ENCODE measurements around the gene SLC1A5. TPM values are rescaled to one million over a fixed set of nuclear protein-coding genes. Genes with fewer than 3 reads are reported as not detected.
"Not testable (repeated sequence)": the region's sequence is repeated elsewhere in the genome, so short reads cannot be mapped to it uniquely, and the experiment has no call there.

Gene SLC1A5
- total RNA-seq, 1 donor from 2014 or later, result 128 TPM

GRCh38 chr19:46802152-46802551, 13.8 kb upstream of the SLC1A5 start:
- intact Hi-C loops (cut with micrococcal nuclease), result no loop called here

DNA sequence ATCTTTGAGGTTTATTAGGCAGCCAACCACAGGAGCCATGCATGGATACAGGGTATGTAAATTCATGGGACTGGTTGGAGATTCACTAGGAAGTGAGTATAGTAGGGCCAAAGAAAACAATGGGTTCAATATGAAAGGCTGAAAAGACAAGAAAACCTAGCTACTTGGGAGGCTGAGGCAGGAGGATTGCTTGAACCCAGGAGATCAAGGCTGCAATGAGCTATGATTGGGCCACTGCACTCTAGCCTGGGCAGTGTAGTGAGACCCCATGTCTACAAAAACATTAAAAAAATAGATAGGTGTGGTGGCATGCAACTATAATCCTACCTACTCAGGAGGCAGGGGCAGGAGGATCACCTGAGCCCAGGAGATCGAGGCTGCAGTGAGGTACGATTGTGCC, 10.3 kb upstream of the SLC1A5 start:
- intact Hi-C loops (cut with micrococcal nuclease), result no loop called here

GRCh38 chr19:46797881-46798280, 9.5 kb upstream of the SLC1A5 start:
- intact Hi-C loops (cut with micrococcal nuclease), result no loop called here

GRCh38 chr19:46791944-46792343, 3.5 kb upstream of the SLC1A5 start:
- intact Hi-C loops (cut with micrococcal nuclease), result no loop called here

- intact Hi-C loops (cut with micrococcal nuclease), result loop anchor here (2.0 to 10.0 kb wide), 4 partner anchors 31 to 455 kb away; no protein-coding TSS in a partner anchor
Observed at GRCh38 chr19:46789371-46789770, 977 bp upstream of the SLC1A5 start.

DNA sequence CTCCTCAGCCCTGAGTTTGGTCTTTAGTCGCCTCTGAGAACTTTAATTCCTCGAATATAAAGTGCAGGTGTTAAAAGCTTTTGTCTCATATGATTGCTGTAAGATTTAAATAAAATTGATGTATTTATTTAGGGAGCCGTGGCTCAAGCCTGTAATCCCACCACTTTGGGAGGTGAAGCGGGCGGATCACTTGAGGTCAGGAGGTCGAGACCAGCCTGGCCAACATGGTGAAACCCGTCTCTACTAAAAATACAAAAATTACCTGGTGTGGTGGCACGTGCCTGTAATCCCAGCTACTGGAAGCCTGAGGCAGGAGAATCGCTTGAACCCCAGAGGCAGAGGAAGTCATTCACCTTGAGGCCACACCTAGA, 559 bp upstream of the SLC1A5 start:
- intact Hi-C loops (cut with micrococcal nuclease), result loop anchor here (1.0 to 10.0 kb wide), 6 partner anchors 32 to 456 kb away; partner anchors contain the start of genes DACT3 and PRKD2

DNA sequence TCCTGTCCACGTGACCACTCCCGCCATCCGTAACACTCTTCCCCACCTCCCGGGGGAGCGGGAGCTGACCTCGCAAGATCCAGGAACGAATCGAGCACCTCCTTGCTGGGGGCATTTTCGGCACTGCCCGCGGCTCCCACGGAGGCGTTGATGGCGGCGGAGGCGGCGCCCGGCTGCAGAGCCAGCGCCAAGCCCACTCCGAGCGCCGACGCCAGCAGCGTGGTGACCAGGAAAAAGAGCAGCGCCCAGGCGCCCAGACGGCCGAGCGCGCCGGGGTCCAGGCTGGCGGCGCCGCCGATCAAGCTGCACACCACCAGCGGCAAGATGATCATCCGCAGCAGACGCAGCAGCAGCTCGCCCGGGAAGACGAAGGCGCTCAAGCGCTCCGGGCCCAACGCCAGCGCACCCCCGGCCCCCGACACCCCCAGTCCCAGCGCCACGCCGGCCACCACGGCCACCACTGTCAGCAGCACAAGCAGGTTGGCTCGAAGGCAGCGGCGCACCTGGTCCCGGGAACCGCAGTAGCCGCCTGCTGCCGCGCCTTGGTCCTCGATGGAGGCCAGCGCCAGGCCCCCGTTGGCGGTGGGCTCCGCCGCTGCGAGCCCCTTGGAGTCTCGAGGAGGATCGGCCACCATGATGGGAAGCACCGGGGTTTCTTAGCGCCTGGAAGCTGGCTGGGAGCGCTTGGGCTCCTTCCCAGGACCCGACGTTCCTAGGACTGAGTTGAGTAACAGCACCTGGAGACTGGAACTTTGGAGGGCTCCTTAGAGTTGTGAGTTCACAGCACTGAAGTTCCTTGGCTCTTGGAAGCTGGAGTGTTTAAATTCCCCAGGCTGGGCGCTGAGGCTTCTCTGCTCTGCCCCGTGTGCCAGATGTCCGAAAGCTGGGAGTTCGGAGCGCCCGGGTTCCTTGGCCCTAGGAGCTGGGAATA, 798 bp downstream of the SLC1A5 start:
- intact Hi-C loops (cut with micrococcal nuclease), result loop anchor here (1.0 to 10.0 kb wide), 9 partner anchors 33 to 457 kb away; partner anchors contain the start of genes AP2S1, ARHGAP35, DACT3 and PRKD2

DNA sequence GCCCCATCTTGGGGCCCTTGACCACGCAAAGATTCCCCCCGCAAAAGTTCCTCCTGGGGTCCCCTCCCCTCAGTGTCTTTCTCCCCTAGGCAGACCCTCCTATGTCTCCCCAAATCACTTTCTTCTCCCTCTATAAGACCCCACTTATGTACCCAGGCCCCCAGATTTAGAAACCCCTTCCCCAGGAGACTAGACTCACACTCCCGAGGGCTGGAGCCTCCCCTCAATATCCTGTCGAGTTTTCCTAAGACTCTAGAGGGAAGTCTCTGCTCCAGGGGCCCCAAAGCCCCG, 1.4 kb downstream of the SLC1A5 start:
- intact Hi-C loops (cut with micrococcal nuclease), result loop anchor here (2.0 to 10.0 kb wide), 6 partner anchors 55 to 458 kb away; partner anchors contain the start of genes AP2S1, ARHGAP35 and ZC3H4

DNA sequence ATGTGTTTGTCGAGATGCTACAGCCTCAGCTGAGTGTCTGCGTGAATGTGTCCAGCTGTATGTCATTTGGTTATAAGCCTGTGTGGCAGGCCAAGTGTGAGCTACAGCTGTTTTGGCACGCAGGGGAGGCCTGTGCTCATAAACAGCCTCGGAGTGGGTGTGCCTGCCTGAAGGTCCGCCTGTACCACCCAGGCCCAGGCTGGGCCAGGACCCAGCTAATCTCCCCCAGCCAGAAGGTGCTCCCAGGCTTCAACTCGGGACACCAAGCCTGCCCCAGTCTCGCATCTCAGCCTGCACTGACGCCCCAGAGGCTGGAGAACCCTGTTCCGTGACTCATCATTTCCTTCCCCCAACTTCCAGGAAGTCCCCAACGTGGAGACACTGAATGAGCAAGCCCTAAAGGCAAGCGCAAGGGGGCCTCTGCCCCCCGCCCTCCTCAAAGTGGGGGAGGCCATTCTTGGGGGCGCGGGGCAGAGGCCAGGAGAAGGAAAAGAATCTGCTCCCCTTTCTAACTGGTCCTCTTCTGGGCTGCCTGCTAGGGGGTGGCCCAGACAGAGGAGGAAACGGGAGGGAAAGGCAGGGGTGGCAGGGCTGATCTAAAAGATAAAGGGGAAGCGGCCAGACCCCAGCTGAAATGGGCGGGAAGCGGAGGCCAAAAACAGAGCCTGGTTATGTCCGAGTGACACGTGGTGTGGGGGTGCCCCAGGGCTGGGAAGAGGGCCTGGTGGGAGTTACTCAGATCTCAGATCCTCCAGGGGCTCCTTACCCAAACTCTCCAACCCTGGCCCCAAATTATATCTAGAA, 2.0 kb downstream of the SLC1A5 start:
- intact Hi-C loops (cut with micrococcal nuclease), result loop anchor here (2.0 to 10.0 kb wide), 6 partner anchors 56 to 458 kb away; partner anchors contain the start of genes AP2S1, ARHGAP35 and ZC3H4

- intact Hi-C loops (cut with micrococcal nuclease), result loop anchor here (2.0 to 10.0 kb wide), 6 partner anchors 56 to 459 kb away; partner anchors contain the start of genes AP2S1, ARHGAP35 and ZC3H4
Observed at GRCh38 chr19:46785980-46786235, 2.5 kb downstream of the SLC1A5 start.

- intact Hi-C loops (cut with micrococcal nuclease), result loop anchor here (5.0 to 10.0 kb wide), 3 partner anchors 57 to 459 kb away; no protein-coding TSS in a partner anchor
Observed at GRCh38 chr19:46785054-46785979, 3.1 kb downstream of the SLC1A5 start.

DNA sequence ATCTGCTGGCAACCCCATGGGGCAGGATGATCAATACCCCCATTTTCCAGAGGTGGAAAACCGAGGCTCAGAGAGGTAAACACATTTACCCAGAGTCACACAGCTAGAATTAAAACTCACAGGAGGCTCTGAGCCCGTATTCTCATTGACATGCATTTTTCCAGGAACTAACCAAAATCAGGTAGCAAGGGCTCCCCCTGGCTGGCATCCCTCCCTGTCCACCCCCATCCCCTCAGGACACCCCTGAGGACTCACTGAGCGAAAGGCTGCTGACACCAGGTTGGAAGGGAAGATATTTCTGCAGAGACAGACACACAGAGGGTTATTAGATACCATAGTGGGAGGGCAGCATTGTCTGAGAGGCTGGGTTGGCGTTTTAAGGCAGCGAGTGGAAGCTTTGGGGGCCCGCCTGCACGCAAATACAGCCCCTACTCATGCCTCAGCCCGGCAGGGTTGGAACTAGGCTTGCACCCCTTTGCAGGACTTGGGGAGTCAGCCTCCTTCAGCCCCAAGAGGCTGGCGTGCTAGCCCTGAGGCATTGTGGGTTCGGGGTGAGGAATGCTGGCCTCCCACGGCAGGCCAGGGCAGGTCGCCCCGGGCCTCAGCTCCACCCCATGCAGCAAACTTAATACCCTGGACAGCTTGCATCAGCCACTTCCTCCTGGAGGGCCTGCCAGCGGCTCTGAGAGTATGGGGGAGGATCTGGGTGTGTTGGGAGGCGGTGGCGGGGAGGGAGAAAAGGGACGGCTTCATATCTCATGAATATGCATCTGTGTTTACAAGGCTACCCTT, 3.9 kb downstream of the SLC1A5 start:
- intact Hi-C loops (cut with micrococcal nuclease), result loop anchor here (5.0 to 10.0 kb wide), 3 partner anchors 58 to 460 kb away; no protein-coding TSS in a partner anchor

DNA sequence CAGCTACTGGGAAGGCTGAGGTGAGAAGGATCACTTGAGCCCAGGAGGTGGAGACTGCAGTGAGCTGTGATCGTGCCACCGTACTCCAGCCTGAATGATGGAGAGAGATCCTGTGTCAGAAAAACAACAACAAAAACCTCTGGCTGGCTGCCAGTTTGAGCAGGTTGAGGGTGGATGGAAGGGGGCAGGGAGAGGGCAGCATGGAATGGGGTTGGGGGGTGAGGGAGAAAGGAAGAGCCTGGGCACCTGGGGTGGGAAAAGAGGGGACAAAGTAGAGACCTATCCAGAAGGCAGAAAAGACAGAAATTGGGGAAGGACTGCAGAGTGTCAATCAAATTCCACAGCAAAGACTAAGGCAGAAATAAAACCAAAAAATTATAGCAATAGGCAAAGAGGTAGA, 4.7 kb downstream of the SLC1A5 start:
- intact Hi-C loops (cut with micrococcal nuclease), result loop anchor here (10.0 kb wide), 1 partner anchor 461 kb away; no protein-coding TSS in a partner anchor

DNA sequence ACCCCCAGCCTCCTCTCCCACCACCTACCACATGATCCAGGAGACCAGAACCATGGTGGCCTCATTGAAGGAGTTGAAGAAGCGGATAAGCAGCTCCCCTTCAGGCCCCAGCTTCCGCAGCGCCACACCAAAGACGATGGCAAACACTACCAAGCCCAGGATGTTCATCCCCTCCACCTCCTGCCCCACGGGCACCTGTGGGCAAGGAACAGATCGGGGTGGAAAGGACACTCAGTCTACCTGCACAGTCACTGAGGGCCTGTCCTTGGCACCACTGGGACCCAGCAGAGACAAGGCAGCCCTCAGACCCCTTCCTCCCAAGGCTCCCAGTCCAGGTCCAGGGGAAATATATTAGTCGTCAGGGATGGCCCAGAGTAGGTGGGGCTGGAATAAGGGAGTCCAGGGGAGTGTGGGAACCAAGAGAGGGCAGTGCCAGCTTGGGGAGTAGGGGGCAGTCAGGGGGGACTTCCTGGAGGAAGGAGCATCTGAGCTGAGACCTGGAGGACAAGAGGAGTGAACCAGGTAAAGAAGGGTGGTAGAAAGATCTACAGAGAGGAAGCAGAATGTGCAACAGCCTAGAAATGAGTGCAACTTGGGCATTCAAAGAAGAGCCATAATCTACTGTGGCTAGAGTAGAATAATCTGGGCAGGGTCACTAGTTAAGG, 5.9 kb downstream of the SLC1A5 start:
- intact Hi-C loops (cut with micrococcal nuclease), result loop anchor here (10.0 kb wide), 1 partner anchor 462 kb away; no protein-coding TSS in a partner anchor

DNA sequence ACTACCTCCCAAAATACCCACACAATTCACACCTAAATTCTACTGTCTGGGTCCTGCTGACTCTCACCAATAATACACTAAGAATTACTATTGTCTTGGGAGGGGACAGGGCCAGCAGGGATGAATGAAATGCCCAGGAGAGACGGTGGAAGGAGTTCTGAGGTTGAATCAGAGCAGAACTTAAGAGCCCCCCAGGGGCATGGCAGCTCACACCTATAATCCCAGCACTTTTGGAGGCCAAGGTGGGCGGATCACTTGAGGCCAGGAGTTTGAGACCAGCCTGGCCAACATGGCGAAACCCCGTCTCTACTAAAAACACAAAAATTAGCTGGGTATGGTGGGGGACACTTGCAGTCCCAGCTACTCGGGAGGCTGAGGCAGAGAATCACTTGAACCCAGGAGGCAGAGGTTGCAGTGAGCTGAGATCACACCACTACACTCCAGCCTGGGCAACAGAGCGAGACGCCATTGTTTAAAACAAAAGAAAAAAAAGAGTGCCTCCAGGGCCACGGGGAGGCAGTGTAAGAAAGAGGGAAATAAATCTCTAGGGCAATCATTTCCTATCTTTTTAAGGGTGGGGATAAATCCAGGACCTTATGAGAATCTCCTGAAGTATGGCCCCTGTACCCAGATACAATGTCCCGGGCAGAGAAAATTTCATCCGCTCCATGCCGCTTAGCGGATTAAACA, 10.3 kb downstream of the SLC1A5 start:
- intact Hi-C loops (cut with micrococcal nuclease), result not testable (repeated sequence)

GRCh38 chr19:46776927-46777911, 11.2 kb downstream of the SLC1A5 start:
- intact Hi-C loops (cut with micrococcal nuclease), result no loop called here

GRCh38 chr19:46775642-46776258, 12.6 kb downstream of the SLC1A5 start:
- intact Hi-C loops (cut with micrococcal nuclease), result no loop called here

Data from T-helper 2 cell treated with Interferon-gamma antibody and Interleukin-4, amounts not matched to agents 100 ng/mL and 5 ng/mL, for 36 hours (primary cell).